ENCODE data around the gene ARHGAP20.

The ARHGAP20 gene

GRCh38 chr11:110527146-110527545 lies 185.1 kb downstream of the ARHGAP20 start:
- no peak for DNase-seq (ENCODE audit: low spot score)
